ENCODE data around the gene LAPTM5.

GRCh38 chr1:30714025-30714424 lies 43.5 kb downstream of the LAPTM5 start:
- no peak for TF ChIP-seq CTCF (IDR thresholded peaks at IDR 0.05 in 4 of 5, conservative IDR thresholded peaks at IDR 0.05 in 1 of 5)
- TF ChIP-seq POLR2A (IDR thresholded peaks at IDR 0.05): no peak

Data from gastrocnemius medialis (tissue), 4 donors.